ENCODE measurements around the gene CBS.

- no peak for TF ChIP-seq CTCF (IDR thresholded peaks at IDR 0.05; ENCODE audit: low read depth, low read length)
- TF ChIP-seq POLR2A (IDR thresholded peaks at IDR 0.05; ENCODE audit: extremely low read depth, insufficient read length): no peak
These were observed 41.5 kb downstream of the CBS start for GRCh38 chr21:43034101-43034500.

Measured in NB4 (cell line).